Measurements from ENCODE around the gene PKD2. TPM values are rescaled to one million over a fixed set of nuclear protein-coding genes. Genes with fewer than 3 reads are reported as not detected.

PKD2 gene
- total and polyA plus RNA-seq, 2 of the 4 experiments (the other 2 are of a cell fraction), result 43.8 to 51.3 TPM

DNA sequence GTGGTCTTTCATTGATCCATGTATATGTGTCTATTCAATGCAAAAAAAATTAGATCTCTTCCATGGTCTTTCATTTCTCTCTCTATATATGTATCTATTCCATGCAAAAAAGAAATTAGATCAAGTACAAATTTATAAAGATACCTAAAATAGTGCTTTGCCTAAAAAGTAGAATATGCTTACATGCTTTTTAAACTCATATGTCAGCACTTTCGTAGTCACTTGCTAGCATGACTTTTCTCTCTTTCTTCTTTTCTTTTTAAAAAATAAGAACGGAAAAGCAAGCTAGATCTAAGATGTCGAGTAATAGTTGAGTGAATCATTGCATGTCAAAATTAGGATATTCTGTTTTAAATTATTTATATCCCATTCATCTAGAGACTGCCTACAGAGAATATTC is 50.9 kb downstream of the PKD2 start:
- H3K36me3 ChIP-seq (ENCODE audit: control insufficient read depth, insufficient read depth, low read length), result peaks cover 7% of the 10 kb centered on the region
- CTCF ChIA-PET, result no interaction called here

More for the DNA sequence above, 50.9 kb downstream of the PKD2 start:
- Histone ChIP-seq H3K9me3 (ENCODE audit: control insufficient read depth, insufficient read depth, low read length) (no peaks in the 10 kb centered on the region), H2BK20ac (ENCODE audit: low read depth, low read length) (no peak overlapping the region), H3K4me1 (ENCODE audit: control insufficient read depth, insufficient read depth, low read length) (no peaks in the 10 kb centered on the region), H2BK120ac (ENCODE audit: low read depth, low read length) (no peak overlapping the region), H4K91ac (ENCODE audit: insufficient read depth, low read depth, low read length) (no peak overlapping the region), H3K18ac (ENCODE audit: low read depth, low read length) (no peak overlapping the region), H3K27me3 (ENCODE audit: control insufficient read depth, insufficient read depth, low read length) (no peaks in the 10 kb centered on the region), H2AK9ac (replicated peaks; ENCODE audit: low read depth, low read length, poor library complexity) (no peak overlapping the region), H3K9ac (ENCODE audit: low read depth, low read length) (no peak overlapping the region), H3K23ac (ENCODE audit: low read depth, low read length) (no peak overlapping the region), H3K4ac (ENCODE audit: low read depth, low read length) (no peak overlapping the region), H2BK5ac (ENCODE audit: low read depth, low read length, poor library complexity, severe bottlenecking) (no peak overlapping the region), H2AFZ (replicated peaks; ENCODE audit: low read length, poor library complexity) (no peak overlapping the region), H3K27ac (ENCODE audit: insufficient read depth, low read length) (no peak overlapping the region), H3K9me1 (ENCODE audit: insufficient read depth, low read length) (no peaks in the 10 kb centered on the region), H2AK5ac (ENCODE audit: low read depth, low read length) (no peak overlapping the region), H4K8ac (ENCODE audit: low read depth in 2 of 2, low read length in 2 of 2) (no peak overlapping the region), H3K14ac (replicated peaks; ENCODE audit: low read depth, low read length) (no peak overlapping the region), H4K20me1 (ENCODE audit: insufficient read depth, low read length) (no peaks in the 10 kb centered on the region), H3K56ac (ENCODE audit: extremely low read depth, insufficient read depth, low read length) (no peak overlapping the region), H2BK15ac (ENCODE audit: low read depth, low read length) (no peak overlapping the region), H3K4me2 (ENCODE audit: low read depth, low read length) (no peak overlapping the region), H3K4me3 (ENCODE audit: insufficient read depth, low read depth, low read length) (no peak overlapping the region), H3K79me1 (ENCODE audit: low read depth in 1 of 2, low read length in 2 of 2) (no peaks in the 10 kb centered on the region), H4K5ac (ENCODE audit: low read depth, low read length) (no peak overlapping the region)
- WGBS, 2 experiments (ENCODE audit: extremely low coverage in 2 of 2, insufficient read length in 1 of 2), result no CpG with 5 or more reads among the region's 3 CpGs
- intact Hi-C loops (cut with micrococcal nuclease) (loop anchor here (5.0 to 10.0 kb wide), 2 partner anchors 227 to 459 kb away; partner anchors contain the start of gene PPM1K), in situ Hi-C loops (cut with MboI; ENCODE audit: low sequenced_read_pairs) (no loop called here), dilution Hi-C loops (cut with HindIII; ENCODE audit: low sequenced_read_pairs, unreplicated experiment) (no loop called here)
- DNase-seq, result no peak
- POLR2A ChIA-PET (ENCODE audit: unreplicated experiment), result no interaction called here
- BruUV-seq (replicated peaks), result no TSS peak
- TF ChIP-seq POLR2A (IDR thresholded peaks at IDR 0.05; ENCODE audit: low read depth, low read length) (no peak), MAFK (IDR thresholded peaks at IDR 0.05; ENCODE audit: low read depth, low read length) (peak; percentile 79)
- ATAC-seq (ENCODE audit: low read depth), result no peak

Data from IMR-90 (cell line).